Kidney (tissue), 14 donors: ENCODE results near the gene SLC9A5. TPM values are rescaled to one million over a fixed set of nuclear protein-coding genes. Genes with fewer than 3 reads are reported as not detected.

Source experiments
- DNase-seq, 5 donors: peaks; one replicate each; pipeline ENCODE4 v3.0.0-alpha.2; 2013 to 2020
- FAIRE-seq: peaks from 2 replicates; lab custom pipeline; 2012; peaks lifted over from hg19 to GRCh38; lab: Jason Lieb, UNC
- H3K27ac ChIP-seq, 2 donors: one replicate each; pipeline ENCODE4 v1.7.0; 2013; ENCODE audit warnings: low read depth in 2 of 2, low read length in 2 of 2, inconsistent platforms in 1 of 2
- H3K27me3 ChIP-seq: one replicate; pipeline ENCODE4 v1.7.1; 2013; ENCODE audit warnings: low read length, inconsistent platforms; ENCODE audit not compliant: control insufficient read depth, insufficient read depth
- H3K36me3 ChIP-seq, 3 donors: one replicate each; pipeline versions ENCODE4 v1.7.0 to v1.7.1; 2013; ENCODE audit warnings: low read length in 3 of 3, control low read depth in 1 of 3, inconsistent platforms in 1 of 3; ENCODE audit not compliant: insufficient read depth in 3 of 3, control insufficient read depth in 2 of 3
- H3K4me1 ChIP-seq, 3 donors: one replicate each; pipeline versions ENCODE4 v1.7.0 to v1.7.1; 2013; ENCODE audit warnings: low read length in 3 of 3, inconsistent platforms in 1 of 3, low read depth in 1 of 3; ENCODE audit not compliant: control insufficient read depth in 2 of 3, insufficient read depth in 2 of 3
- H3K4me3 ChIP-seq, 3 donors: one replicate each; pipeline versions ENCODE4 v1.7.0 to v1.8.1; 2013; ENCODE audit warnings: low read length in 3 of 3, control low read depth in 1 of 3, inconsistent platforms in 1 of 3
- H3K9ac ChIP-seq, 3 donors: one replicate each; pipeline versions ENCODE4 v1.7.0 to v1.7.1; 2013; ENCODE audit warnings: low read length in 3 of 3, control low read depth in 1 of 3, inconsistent platforms in 1 of 3
- H3K9me3 ChIP-seq, 3 donors: one replicate each; pipeline versions ENCODE4 v1.7.0 to v1.7.1; 2013; ENCODE audit warnings: low read length in 3 of 3, control low read depth in 1 of 3, inconsistent platforms in 1 of 3; ENCODE audit not compliant: control insufficient read depth in 2 of 3, insufficient read depth in 1 of 3
- CTCF ChIP-seq: IDR thresholded peaks from 3 replicates; pipeline ENCODE4 v1.5.1; 2012; ENCODE audit warnings: mild to moderate bottlenecking, moderate library complexity, borderline replicate concordance; ENCODE audit not compliant: insufficient read depth; ENCODE audit errors: extremely low read depth
- intact Hi-C: fragments of 100-400 bp; cut with DNase I; formaldehyde crosslinking; loops from one replicate; pipeline ENCODE4 v1.11.1; 2022
- polyA plus RNA-seq: library from polyadenylated mRNA; stranded (reverse); fragments of 350-450 nt; fragmentation: Illumina TruSeq; extraction: RNeasy Lipid Tissue Mini Kit (QIAGEN cat#74804); gene quantifications from one replicate; pipeline ENCODE4 v1.2.3, GENCODE V29; 2014; ENCODE audit warnings: low read depth, low replicate concordance; ENCODE audit not compliant: insufficient read depth
- total RNA-seq: library from RNA; stranded (reverse); fragmentation: NEBNext Ultra II Directional; extraction: Animal tissue kit (Norgen Biotek cat#: 25700); gene quantifications from one replicate; pipeline ENCODE4 v1.2.1, GENCODE V29; 2021
- donor health status: control.
- donor health status: control.
- donor health status: control.
- donor health status: control.
- donor health status: control.
- donor health status: DM: yes; HTN: yes; CAD: no.
- donor health status: Normal renal cell carcinoma (clear cell type).

SLC9A5 gene
- total and polyA plus RNA-seq, 2 donors from 2014 or later: 0.92 to 1.1 TPM

GRCh38 chr16:67206838-67207248 lies 41.9 kb upstream of the SLC9A5 start:
- no peaks in the 10 kb centered on the region for H3K9me3 ChIP-seq
- no peak overlapping the region for H3K4me3 ChIP-seq
- H3K27ac ChIP-seq: no peak overlapping the region
- no peak overlapping the region for H3K9ac ChIP-seq
- H3K4me1 ChIP-seq: peaks cover 0 to 2% (median 0%) of the 10 kb centered on the region in 3 donors
- no peaks in the 10 kb centered on the region for H3K27me3 ChIP-seq
- intact Hi-C loops: no loop called here
- FAIRE-seq (no peak), DNase-seq (no peak)
- H3K36me3 ChIP-seq: peaks cover 0 to 3% (median 0%) of the 10 kb centered on the region in 3 donors
- no peak for TF ChIP-seq CTCF

- Histone ChIP-seq H3K9me3 (no peaks in the 10 kb centered on the region), H3K9ac (no peak overlapping the region), H3K4me1 (peaks cover 0 to 2% (median 0%) of the 10 kb centered on the region in 3 donors), H3K27ac (no peak overlapping the region), H3K27me3 (no peaks in the 10 kb centered on the region), H3K4me3 (no peak overlapping the region), H3K36me3 (peaks cover 0 to 3% (median 0%) of the 10 kb centered on the region in 3 donors)
- intact Hi-C loops: no loop called here
- DNase-seq: peak in 1 of 5 donors; percentile 68
- no peak for TF ChIP-seq CTCF
- no peak for FAIRE-seq
Measured at GRCh38 chr16:67207249-67208091, 41.3 kb upstream of the SLC9A5 start.

- Histone ChIP-seq H3K27ac (no peak overlapping the region), H3K36me3 (peaks cover 0 to 3% (median 0%) of the 10 kb centered on the region in 3 donors), H3K4me1 (peaks cover 0 to 2% (median 0%) of the 10 kb centered on the region in 3 donors), H3K4me3 (no peak overlapping the region), H3K27me3 (no peaks in the 10 kb centered on the region), H3K9me3 (no peaks in the 10 kb centered on the region), H3K9ac (no peak overlapping the region)
- FAIRE-seq: no peak
- peak in 1 of 5 donors; percentile 64 for DNase-seq
- TF ChIP-seq CTCF: no peak
- intact Hi-C loops: no loop called here
Measured at GRCh38 chr16:67208154-67208896, 40.5 kb upstream of the SLC9A5 start.
